Astrocyte of the cerebellum (primary cell): Measurements from ENCODE around the gene IGSF11.
"Not testable (repeated sequence)": the region's sequence is repeated elsewhere in the genome, so short reads cannot be mapped to it uniquely, and the experiment has no call there.

ENCODE experiments used
- DNase-seq: peaks from one replicate; pipeline ENCODE4 v3.0.0-alpha.2; 2011; ENCODE audit warnings: low read depth
- H3K4me3 ChIP-seq: 2 replicates; pipeline ENCODE4 v1.5.1; 2011; ENCODE audit warnings: mild to moderate bottlenecking, low read depth, low read length, moderate library complexity
- in situ Hi-C: cut with HindIII; loops from 2 replicates; pipeline ENCODE4 v1.10.0; 2017; ENCODE audit warnings: low sequenced_read_pairs
- TF ChIP-seq, protein P1 (sequence below): IDR thresholded peaks from 2 replicates; pipeline ENCODE4 v1.5.1; 2012; ENCODE audit warnings: low read length, low read depth, moderate library complexity, mild to moderate bottlenecking; ENCODE audit errors: missing control alignments

IGSF11 gene

DNA sequence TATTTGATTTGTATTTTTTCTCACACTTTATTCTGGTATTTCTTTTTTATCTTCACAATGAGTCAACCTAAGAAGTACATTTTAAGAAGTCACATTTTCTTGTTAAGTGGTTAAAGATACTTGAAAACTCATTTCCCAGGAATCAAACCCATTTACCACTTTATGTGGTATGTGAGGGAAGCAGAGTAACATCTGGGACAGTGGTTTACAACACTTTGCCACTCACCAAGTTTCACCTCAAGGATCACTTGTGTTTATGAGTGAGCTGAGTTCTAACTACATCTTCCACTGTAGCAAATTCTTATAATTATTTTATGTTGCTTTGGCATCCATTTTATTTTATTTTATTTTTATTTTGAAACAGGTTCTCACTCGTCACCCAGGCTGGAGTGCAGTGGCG is 53.8 kb downstream of the IGSF11 start:
- in situ Hi-C loops, result no loop called here
- TF ChIP-seq, protein P1, sequence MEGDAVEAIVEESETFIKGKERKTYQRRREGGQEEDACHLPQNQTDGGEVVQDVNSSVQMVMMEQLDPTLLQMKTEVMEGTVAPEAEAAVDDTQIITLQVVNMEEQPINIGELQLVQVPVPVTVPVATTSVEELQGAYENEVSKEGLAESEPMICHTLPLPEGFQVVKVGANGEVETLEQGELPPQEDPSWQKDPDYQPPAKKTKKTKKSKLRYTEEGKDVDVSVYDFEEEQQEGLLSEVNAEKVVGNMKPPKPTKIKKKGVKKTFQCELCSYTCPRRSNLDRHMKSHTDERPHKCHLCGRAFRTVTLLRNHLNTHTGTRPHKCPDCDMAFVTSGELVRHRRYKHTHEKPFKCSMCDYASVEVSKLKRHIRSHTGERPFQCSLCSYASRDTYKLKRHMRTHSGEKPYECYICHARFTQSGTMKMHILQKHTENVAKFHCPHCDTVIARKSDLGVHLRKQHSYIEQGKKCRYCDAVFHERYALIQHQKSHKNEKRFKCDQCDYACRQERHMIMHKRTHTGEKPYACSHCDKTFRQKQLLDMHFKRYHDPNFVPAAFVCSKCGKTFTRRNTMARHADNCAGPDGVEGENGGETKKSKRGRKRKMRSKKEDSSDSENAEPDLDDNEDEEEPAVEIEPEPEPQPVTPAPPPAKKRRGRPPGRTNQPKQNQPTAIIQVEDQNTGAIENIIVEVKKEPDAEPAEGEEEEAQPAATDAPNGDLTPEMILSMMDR, result no peak
- no peak overlapping the region for H3K4me3 ChIP-seq
- no peak for DNase-seq

DNA sequence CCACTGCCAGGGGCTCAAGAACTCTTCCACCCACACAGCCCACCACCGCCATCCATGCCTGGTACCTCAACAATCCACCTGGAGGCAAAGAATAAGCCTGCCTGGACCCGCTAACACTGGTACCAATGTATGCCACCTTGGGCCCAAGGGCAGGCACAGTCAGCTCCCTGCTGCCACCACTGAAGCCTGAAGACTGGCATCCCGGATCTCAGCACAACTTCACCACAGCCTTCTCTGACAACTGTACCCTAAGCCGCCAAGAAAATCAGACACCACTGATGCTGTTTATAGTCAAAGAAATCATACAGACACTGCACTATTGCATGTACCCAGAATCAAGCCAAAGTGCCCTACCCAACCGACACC is 56.3 kb downstream of the IGSF11 start:
- in situ Hi-C loops, result no loop called here

DNA sequence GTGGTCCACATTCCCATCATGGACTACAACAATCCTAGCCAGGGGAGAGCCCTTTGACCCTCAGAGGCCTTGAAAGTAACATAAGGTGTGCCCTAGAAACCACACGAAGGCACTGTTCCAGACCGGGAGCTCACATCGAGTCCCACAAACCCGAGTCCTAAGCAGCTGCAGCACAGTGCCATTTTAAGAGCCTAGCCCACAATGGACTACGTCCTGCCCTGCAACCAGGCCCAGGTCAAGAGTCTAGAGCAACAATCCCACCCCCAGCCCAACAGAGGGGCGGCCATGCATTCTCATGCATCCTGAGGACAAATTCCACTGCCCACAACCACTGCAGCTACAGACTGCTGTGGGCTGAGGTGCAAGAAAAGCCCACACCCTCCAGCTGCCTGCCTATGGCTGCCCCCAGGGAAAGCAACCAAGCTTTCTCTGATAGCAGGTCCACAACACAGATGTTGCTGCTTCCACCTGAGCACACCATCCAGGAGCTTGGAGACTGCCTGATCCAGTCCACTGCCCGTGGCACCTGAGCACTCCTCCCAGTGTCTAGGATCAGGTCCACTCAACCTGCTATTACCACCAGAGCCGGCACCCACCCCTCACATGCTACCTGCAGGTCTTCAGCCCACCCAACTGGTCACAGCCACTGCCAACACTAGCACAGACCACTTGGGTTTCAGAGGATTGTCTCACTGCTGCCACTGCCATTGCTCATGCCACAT is 56.8 kb downstream of the IGSF11 start:
- TF ChIP-seq, protein P1, result no peak
- H3K4me3 ChIP-seq, result no peak overlapping the region
- DNase-seq, result no peak
- in situ Hi-C loops, result no loop called here

More for the DNA sequence above, 56.3 kb downstream of the IGSF11 start:
- no peak overlapping the region for H3K4me3 ChIP-seq
- no peak for DNase-seq
- TF ChIP-seq, protein P1, result no peak

DNA sequence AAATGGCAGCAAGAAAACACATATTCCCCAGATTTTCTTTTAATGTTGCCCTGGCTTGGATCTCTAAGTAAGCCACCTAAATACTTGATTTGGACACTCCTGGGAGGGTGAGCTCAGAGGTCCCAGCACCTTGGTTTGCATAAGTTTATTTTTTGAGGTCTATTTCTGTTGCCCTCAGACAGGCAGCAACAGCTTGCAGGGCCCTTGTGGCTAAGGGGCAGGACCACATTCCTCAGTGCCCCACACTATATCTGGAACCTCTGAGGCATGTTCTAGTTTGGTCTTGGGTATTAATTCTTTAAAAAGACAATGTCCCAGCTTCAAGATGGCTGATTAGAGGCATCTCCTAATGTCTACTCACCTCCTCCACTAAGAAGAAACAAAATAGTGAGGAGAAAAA is 57.5 kb downstream of the IGSF11 start:
- TF ChIP-seq, protein P1, result no peak
- H3K4me3 ChIP-seq, result no peak overlapping the region
- DNase-seq, result no peak
- in situ Hi-C loops, result no loop called here

DNA sequence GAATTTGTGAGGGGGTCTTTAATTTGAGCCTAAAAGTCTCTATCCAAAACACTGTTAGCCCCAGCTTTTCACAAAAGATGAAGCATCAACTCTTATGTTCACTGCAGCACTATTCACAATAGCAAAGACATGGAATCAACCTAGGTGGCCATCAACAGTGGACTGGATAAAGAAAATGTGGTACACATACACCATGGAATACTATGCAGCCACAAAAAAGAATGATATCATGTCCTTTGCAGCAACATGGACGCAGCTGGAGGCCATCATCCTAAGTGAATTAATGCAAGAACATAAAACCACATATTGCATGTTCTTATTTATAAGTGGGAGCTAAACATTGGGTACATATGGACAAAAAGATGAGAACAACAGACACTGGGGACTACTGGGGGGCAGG is 59.2 kb downstream of the IGSF11 start:
- in situ Hi-C loops, DNase-seq, H3K4me3 ChIP-seq: not testable (repeated sequence)

DNA sequence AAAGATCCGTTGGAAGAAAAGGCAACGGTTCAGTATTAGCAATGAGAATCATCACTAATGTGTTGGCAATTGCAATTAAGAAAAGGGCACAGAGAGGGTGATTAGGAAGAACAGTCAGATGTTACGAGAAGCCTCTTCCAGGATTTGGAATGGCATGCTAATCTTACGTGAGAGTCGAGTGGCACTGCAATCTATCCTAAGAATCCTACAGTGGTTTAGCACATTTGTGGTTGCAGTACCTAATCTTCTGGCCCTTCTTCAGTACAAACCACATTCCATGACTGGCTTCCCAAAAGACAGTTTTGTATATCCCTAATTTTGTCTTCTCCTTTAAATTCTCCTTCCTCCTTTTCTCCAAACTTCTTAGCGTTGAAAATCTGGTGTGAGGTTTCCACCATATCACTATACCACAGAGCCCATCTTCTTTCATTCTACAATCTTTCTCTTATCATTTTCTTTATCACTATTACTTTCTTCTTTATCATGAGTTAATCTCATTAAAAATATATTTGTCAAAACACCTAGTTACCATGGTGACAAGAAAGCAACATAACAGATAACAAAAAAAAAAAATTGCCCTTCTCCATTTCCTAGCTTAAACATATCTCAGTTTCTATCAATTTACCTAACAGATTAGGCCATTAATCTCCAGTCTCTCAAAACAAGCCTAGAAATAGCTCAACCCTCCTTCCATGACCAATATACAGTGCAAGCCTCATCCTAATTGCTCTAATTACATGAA is 60.1 kb downstream of the IGSF11 start:
- no peak overlapping the region for H3K4me3 ChIP-seq
- TF ChIP-seq, protein P1, result no peak
- in situ Hi-C loops, result no loop called here
- DNase-seq, result no peak

DNA sequence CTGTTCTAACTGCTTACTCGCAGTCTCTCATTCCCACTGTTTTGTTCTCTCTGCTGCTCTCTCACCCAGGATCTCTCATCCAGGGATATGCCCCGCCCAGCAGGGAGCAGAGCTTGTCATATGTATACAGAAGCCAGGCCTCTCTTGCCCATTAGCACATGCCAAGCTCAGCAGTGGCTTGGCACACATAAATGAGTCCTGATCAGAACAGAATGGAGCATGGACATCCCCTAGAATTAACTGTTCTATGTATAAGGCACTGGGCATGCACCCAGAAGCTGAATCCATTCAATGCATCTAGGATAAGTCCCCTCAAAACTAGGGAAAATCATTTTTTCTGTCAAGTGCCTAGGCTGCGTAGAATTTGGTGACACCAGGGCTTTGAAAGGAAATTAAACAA is 61.6 kb downstream of the IGSF11 start:
- TF ChIP-seq, protein P1, result no peak
- in situ Hi-C loops, result no loop called here
- no peak overlapping the region for H3K4me3 ChIP-seq

More for the DNA sequence above, 61.6 kb downstream of the IGSF11 start:
- no peak for DNase-seq
